ENCODE results near the gene TMEM86B.

- TF ChIP-seq POLR2A (IDR thresholded peaks at IDR 0.05), result no peak
- TF ChIP-seq CTCF (IDR thresholded peaks at IDR 0.05), result no peak
Measured at GRCh38 chr19:55232986-55233385, 4.4 kb upstream of the TMEM86B start.

Measured in adrenal gland (tissue), 5 donors.